IMR-90 (cell line): ENCODE data around the gene TPM4. TPM values are rescaled to one million over a fixed set of nuclear protein-coding genes. Genes with fewer than 3 reads are reported as not detected.

Source experiments
- ATAC-seq: fragments of 200-7000 bp; cut with Tn5 transposase; 2 replicates; pipeline ENCODE4 v1.9.1; 2020; ENCODE audit warnings: low read depth, mild to moderate bottlenecking, moderate library complexity
- BruUV-seq: library from RNA; stranded (reverse); fragments of 400-500 nt; replicated peaks from 2 replicates; lab custom pipeline; 2021; lab: Mats Ljungman, UMichigan
- CTCF ChIA-PET: fragments of 300-600 bp; formaldehyde crosslinking; extraction: SDS; loops from one replicate; lab custom pipeline; 2021; ENCODE audit warnings: antibody characterized with exemption; lab: Yijun Ruan, JAX
- POLR2A ChIA-PET: fragments of 300-600 bp; sonication (Branson Sonifier 250); formaldehyde crosslinking; loops from one replicate; lab custom pipeline; 2022; ENCODE audit warnings: antibody characterized with exemption; ENCODE audit not compliant: unreplicated experiment; lab: Charles Lee
- DNase-seq: peaks from one replicate; pipeline ENCODE4 v3.0.0; 2013
- H2AFZ ChIP-seq: replicated peaks from 2 replicates; pipeline ENCODE3; 2013; ENCODE audit warnings: low read length, mild to moderate bottlenecking; ENCODE audit not compliant: poor library complexity
- H2AK5ac ChIP-seq: 2 replicates; pipeline ENCODE4 v1.6.1; 2013; ENCODE audit warnings: low read depth, low read length, inconsistent platforms
- H2AK9ac ChIP-seq: replicated peaks from 2 replicates; pipeline ENCODE3; 2013; ENCODE audit warnings: mild to moderate bottlenecking, low read depth, low read length, moderate library complexity; ENCODE audit not compliant: poor library complexity
- H2BK120ac ChIP-seq: 2 replicates; pipeline ENCODE4 v1.6.1; 2013; ENCODE audit warnings: low read depth, low read length, inconsistent platforms
- H2BK15ac ChIP-seq: 3 replicates; pipeline ENCODE4 v1.6.1; 2013; ENCODE audit warnings: low read depth, low read length, inconsistent platforms
- H2BK20ac ChIP-seq: 2 replicates; pipeline ENCODE4 v1.6.1; 2013; ENCODE audit warnings: low read depth, mild to moderate bottlenecking, inconsistent platforms, low read length, moderate library complexity
- H2BK5ac ChIP-seq: 2 replicates; pipeline ENCODE4 v1.6.1; 2013; ENCODE audit warnings: mild to moderate bottlenecking, low read depth, low read length, inconsistent platforms; ENCODE audit not compliant: poor library complexity, severe bottlenecking
- H3K14ac ChIP-seq: replicated peaks from 2 replicates; pipeline ENCODE4 v1.6.1; 2013; ENCODE audit warnings: low read depth, low read length, inconsistent platforms
- H3K18ac ChIP-seq: 2 replicates; pipeline ENCODE4 v1.6.1; 2013; ENCODE audit warnings: low read depth, low read length, control low read depth
- H3K23ac ChIP-seq: 2 replicates; pipeline ENCODE4 v1.6.1; 2013; ENCODE audit warnings: low read depth, low read length, inconsistent platforms
- H3K27ac ChIP-seq: 2 replicates; pipeline ENCODE4 v1.5.1; 2013; ENCODE audit warnings: mild to moderate bottlenecking, control low read depth, low read length; ENCODE audit not compliant: insufficient read depth
- H3K27me3 ChIP-seq: 2 replicates; pipeline ENCODE4 v1.6.1; 2013; ENCODE audit warnings: low read length; ENCODE audit not compliant: control insufficient read depth, insufficient read depth
- H3K36me3 ChIP-seq: 2 replicates; pipeline ENCODE4 v1.6.1; 2013; ENCODE audit warnings: low read length, mixed read lengths; ENCODE audit not compliant: control insufficient read depth, insufficient read depth
- H3K4ac ChIP-seq: 2 replicates; pipeline ENCODE4 v1.6.1; 2013; ENCODE audit warnings: low read depth, low read length, inconsistent platforms
- H3K4me1 ChIP-seq: 2 replicates; pipeline ENCODE4 v1.6.1; 2013; ENCODE audit warnings: low read length, mixed read lengths; ENCODE audit not compliant: control insufficient read depth, insufficient read depth
- H3K4me2 ChIP-seq: 2 replicates; pipeline ENCODE4 v1.6.1; 2013; ENCODE audit warnings: low read depth, mild to moderate bottlenecking, control low read depth, low read length, moderate library complexity
- H3K4me3 ChIP-seq: 2 replicates; pipeline ENCODE4 v1.5.1; 2013; ENCODE audit warnings: low read depth, mild to moderate bottlenecking, control low read depth, low read length, moderate library complexity; ENCODE audit not compliant: insufficient read depth
- H3K56ac ChIP-seq: 2 replicates; pipeline ENCODE4 v1.6.1; 2013; ENCODE audit warnings: low read length, inconsistent platforms; ENCODE audit not compliant: insufficient read depth; ENCODE audit errors: extremely low read depth
- H3K79me1 ChIP-seq, 2 experiments: 2 replicates each; pipeline ENCODE4 v1.6.1; 2013; ENCODE audit warnings: low read length in 2 of 2, inconsistent platforms in 1 of 2, low read depth in 1 of 2
- H3K9ac ChIP-seq: 2 replicates; pipeline ENCODE4 v1.6.1; 2013; ENCODE audit warnings: low read depth, low read length, control low read depth
- H3K9me1 ChIP-seq: 2 replicates; pipeline ENCODE4 v1.6.1; 2013; ENCODE audit warnings: low read length, inconsistent platforms; ENCODE audit not compliant: insufficient read depth
- H3K9me3 ChIP-seq: 2 replicates; pipeline ENCODE4 v1.6.1; 2013; ENCODE audit warnings: low read length; ENCODE audit not compliant: control insufficient read depth, insufficient read depth
- H4K20me1 ChIP-seq: 2 replicates; pipeline ENCODE4 v1.6.1; 2013; ENCODE audit warnings: low read length, inconsistent platforms; ENCODE audit not compliant: insufficient read depth
- H4K5ac ChIP-seq: 2 replicates; pipeline ENCODE4 v1.6.1; 2013; ENCODE audit warnings: mild to moderate bottlenecking, low read depth, low read length, control low read depth
- H4K8ac ChIP-seq, 2 experiments: 2 replicates each; pipeline ENCODE4 v1.6.1; 2013; ENCODE audit warnings: low read depth in 2 of 2, low read length in 2 of 2, control low read depth in 1 of 2, inconsistent platforms in 1 of 2
- H4K91ac ChIP-seq: 2 replicates; pipeline ENCODE4 v1.6.1; 2013; ENCODE audit warnings: low read depth, low read length, inconsistent platforms; ENCODE audit not compliant: insufficient read depth
- CEBPB ChIP-seq: IDR thresholded peaks from 2 replicates; pipeline ENCODE4 v1.6.1; 2012; ENCODE audit warnings: low read depth, low read length, improper control_type of control experiment
- CHD1 ChIP-seq: IDR thresholded peaks from 2 replicates; pipeline ENCODE4 v1.6.1; 2012; ENCODE audit warnings: low read depth, low read length, improper control_type of control experiment
- MAFK ChIP-seq: IDR thresholded peaks from 2 replicates; pipeline ENCODE4 v1.6.1; 2012; ENCODE audit warnings: low read depth, low read length, improper control_type of control experiment
- NFE2L2 ChIP-seq: fragments of 150-350 bp; IDR thresholded peaks from 2 replicates; pipeline ENCODE4 v1.6.1; 2016; ENCODE audit warnings: low read depth, mild to moderate bottlenecking, low read length
- POLR2A ChIP-seq: IDR thresholded peaks from 2 replicates; pipeline ENCODE4 v1.6.1; 2012; ENCODE audit warnings: mild to moderate bottlenecking, low read depth, low read length
- RAD21 ChIP-seq: IDR thresholded peaks from 2 replicates; pipeline ENCODE4 v1.6.1; 2012; ENCODE audit warnings: low read length, improper control_type of control experiment
- RCOR1 ChIP-seq: IDR thresholded peaks from 2 replicates; pipeline ENCODE4 v1.6.1; 2012; ENCODE audit warnings: mild to moderate bottlenecking, low read length, improper control_type of control experiment; ENCODE audit not compliant: insufficient replicate concordance
- WGBS, 2 experiments: methylation state at CpG; one replicate each; pipeline versions ENCODE4 v1.1.5 to v1.1.7; 2013; ENCODE audit warnings: missing lambda C conversion rate in 2 of 2; ENCODE audit not compliant: insufficient read length in 1 of 2; ENCODE audit errors: extremely low coverage in 2 of 2; 5-methylcytosine and 5-hydroxymethylcytosine counted together
- dilution Hi-C: fragments of 300-500 bp; cut with HindIII; formaldehyde crosslinking; loops from one replicate; pipeline ENCODE4 v1.14.3; 2018; ENCODE audit warnings: low sequenced_read_pairs; ENCODE audit not compliant: unreplicated experiment
- in situ Hi-C: fragments of 300-500 bp; cut with MboI; formaldehyde crosslinking; loops from 3 replicates; pipeline ENCODE4 v1.14.3; 2019; ENCODE audit warnings: low sequenced_read_pairs, inconsistent platforms, mixed read lengths
- intact Hi-C: fragments of 100-400 bp; cut with micrococcal nuclease; formaldehyde crosslinking; loops from 2 replicates; pipeline ENCODE4 v1.10.0; 2022
- polyA plus RNA-seq, 3 experiments: library from polyadenylated mRNA; depleted of rRNA; stranded (reverse); fragments of >200 nt; gene quantifications; 2 replicates each; pipeline ENCODE4 v1.2.3, GENCODE V29; 2012; ENCODE audit warnings: low replicate concordance in 1 of 3
- total RNA-seq: library from RNA; depleted of rRNA; stranded (reverse); fragments of >200 nt; gene quantifications from 2 replicates; pipeline ENCODE4 v1.2.3, GENCODE V29; 2012
- TF ChIP-seq, protein P1 (sequence below): conservative IDR thresholded peaks from 2 replicates; pipeline ENCODE4 v1.5.1; 2012; ENCODE audit warnings: mild to moderate bottlenecking, low read depth, low read length, improper control_type of control experiment

Gene TPM4
- total and polyA plus RNA-seq, 2 of the 4 experiments (the other 2 are of a cell fraction) = 1,075 to 1,160 TPM

DNA sequence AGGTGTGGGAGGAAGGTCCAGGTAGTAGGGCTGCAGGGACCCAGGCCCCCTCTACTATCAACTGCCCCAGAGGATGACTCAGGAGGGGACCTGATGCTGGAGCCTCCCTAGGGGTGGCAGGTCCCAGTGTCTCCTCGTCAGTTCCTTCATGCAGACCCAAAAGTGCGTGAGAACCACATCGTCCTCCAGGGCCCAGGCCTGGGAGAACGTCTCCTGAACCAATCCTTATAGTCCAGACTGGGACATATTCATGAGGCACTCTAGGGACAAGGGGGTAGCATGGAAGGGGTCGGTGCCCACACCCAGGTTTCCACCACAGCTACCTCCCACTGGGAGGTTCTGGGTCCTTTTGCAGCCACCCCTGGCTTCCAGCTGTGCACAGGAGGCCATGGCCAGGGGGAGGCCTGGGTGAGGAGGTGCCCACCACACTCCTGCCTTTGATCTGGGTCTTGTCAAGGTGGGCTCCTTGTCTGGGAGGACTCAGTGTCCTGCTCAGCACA lies 38.0 kb upstream of the TPM4 start:
- no peak overlapping the region for H4K91ac ChIP-seq
- no peak overlapping the region for H2BK5ac ChIP-seq
- no peaks in the 10 kb centered on the region for H3K27me3 ChIP-seq
- H3K4ac ChIP-seq = no peak overlapping the region
- ATAC-seq (no peak), DNase-seq (no peak)
- TF ChIP-seq RAD21 (no peak), RCOR1 (no peak), MAFK (no peak), CHD1 (no peak), NFE2L2 (no peak), POLR2A (no peak), CEBPB (no peak)
- TF ChIP-seq, protein P1, sequence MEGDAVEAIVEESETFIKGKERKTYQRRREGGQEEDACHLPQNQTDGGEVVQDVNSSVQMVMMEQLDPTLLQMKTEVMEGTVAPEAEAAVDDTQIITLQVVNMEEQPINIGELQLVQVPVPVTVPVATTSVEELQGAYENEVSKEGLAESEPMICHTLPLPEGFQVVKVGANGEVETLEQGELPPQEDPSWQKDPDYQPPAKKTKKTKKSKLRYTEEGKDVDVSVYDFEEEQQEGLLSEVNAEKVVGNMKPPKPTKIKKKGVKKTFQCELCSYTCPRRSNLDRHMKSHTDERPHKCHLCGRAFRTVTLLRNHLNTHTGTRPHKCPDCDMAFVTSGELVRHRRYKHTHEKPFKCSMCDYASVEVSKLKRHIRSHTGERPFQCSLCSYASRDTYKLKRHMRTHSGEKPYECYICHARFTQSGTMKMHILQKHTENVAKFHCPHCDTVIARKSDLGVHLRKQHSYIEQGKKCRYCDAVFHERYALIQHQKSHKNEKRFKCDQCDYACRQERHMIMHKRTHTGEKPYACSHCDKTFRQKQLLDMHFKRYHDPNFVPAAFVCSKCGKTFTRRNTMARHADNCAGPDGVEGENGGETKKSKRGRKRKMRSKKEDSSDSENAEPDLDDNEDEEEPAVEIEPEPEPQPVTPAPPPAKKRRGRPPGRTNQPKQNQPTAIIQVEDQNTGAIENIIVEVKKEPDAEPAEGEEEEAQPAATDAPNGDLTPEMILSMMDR = no peak
- H3K4me1 ChIP-seq = peaks cover 2% of the 10 kb centered on the region
- in situ Hi-C loops = no loop called here
- no peak overlapping the region for H3K56ac ChIP-seq
- dilution Hi-C loops = no loop called here
- no peak overlapping the region for H3K18ac ChIP-seq
- H3K9me1 ChIP-seq = no peaks in the 10 kb centered on the region
- H3K14ac ChIP-seq = no peak overlapping the region
- no peaks in the 10 kb centered on the region for H4K20me1 ChIP-seq
- H2BK120ac ChIP-seq = no peak overlapping the region
- H2BK20ac ChIP-seq = no peak overlapping the region
- POLR2A ChIA-PET = no interaction called here
- H3K9ac ChIP-seq = no peak overlapping the region
- no peak overlapping the region for H2AK9ac ChIP-seq
- no peaks in the 10 kb centered on the region for H3K9me3 ChIP-seq
- H3K23ac ChIP-seq = no peak overlapping the region
- WGBS, 2 experiments = 73% methylated on average over 3 of the region's 5 CpGs; no CpG with 5 or more reads in 1 of the 2 experiments
- H3K36me3 ChIP-seq = no peaks in the 10 kb centered on the region
- H2AK5ac ChIP-seq = no peak overlapping the region
- no TSS peak for BruUV-seq
- no peak overlapping the region for H3K27ac ChIP-seq
- no peak overlapping the region for H4K5ac ChIP-seq
- intact Hi-C loops = no loop called here
- H3K4me3 ChIP-seq = no peak overlapping the region
- H4K8ac ChIP-seq = no peak overlapping the region
- H2AFZ ChIP-seq = no peak overlapping the region
- no peak overlapping the region for H2BK15ac ChIP-seq
- H3K79me1 ChIP-seq = no peaks in the 10 kb centered on the region
- CTCF ChIA-PET = no interaction called here
- no peak overlapping the region for H3K4me2 ChIP-seq
